GM12878 (cell line): ENCODE results near the gene PLGRKT. TPM values are rescaled to one million over a fixed set of nuclear protein-coding genes. Genes with fewer than 3 reads are reported as not detected.

Experiments used
- BCL11A ChIP-seq: IDR thresholded peaks from 2 replicates; pipeline ENCODE4 v1.6.1; 2011; ENCODE audit warnings: low read depth, low read length
- BHLHE40 ChIP-seq, 2 experiments: fragments of 450-650 bp in 1 of 2; IDR thresholded peaks; 2 replicates each; pipeline ENCODE4 v1.6.1; 2011 to 2017; ENCODE audit warnings: low read depth in 2 of 2, borderline replicate concordance in 1 of 2, improper control_type of control experiment in 1 of 2, low read length in 1 of 2, mild to moderate bottlenecking in 1 of 2
- ELK1 ChIP-seq: IDR thresholded peaks from 2 replicates; pipeline ENCODE4 v1.6.1; 2012; ENCODE audit warnings: low read depth, low read length, improper control_type of control experiment
- ETV6 ChIP-seq, 2 experiments: fragments of 450-650 bp in 1 of 2; IDR thresholded peaks in 1 of 2; conservative IDR thresholded peaks in 1 of 2; 2 replicates each; pipeline ENCODE4 v1.6.1; 2014; ENCODE audit warnings: antibody characterized with exemption in 1 of 2, borderline replicate concordance in 1 of 2, low read depth in 1 of 2, mild to moderate bottlenecking in 1 of 2, moderate library complexity in 1 of 2
- FOXK2 ChIP-seq: fragments of 450-650 bp; IDR thresholded peaks from 2 replicates; pipeline ENCODE4 v1.6.1; 2017; ENCODE audit warnings: mild to moderate bottlenecking, moderate library complexity
- HDAC6 ChIP-seq: fragments of 200-600 bp; sonication (generic); IDR thresholded peaks from one replicate; pipeline ENCODE4 v1.8.0; 2017; ENCODE audit warnings: antibody characterized with exemption; ENCODE audit not compliant: unreplicated experiment
- MTA2 ChIP-seq: fragments of 450-650 bp; IDR thresholded peaks from 2 replicates; pipeline ENCODE4 v1.6.1; 2016; ENCODE audit warnings: low read depth, mild to moderate bottlenecking, moderate library complexity
- NFIC ChIP-seq: IDR thresholded peaks from 2 replicates; pipeline ENCODE4 v1.6.1; 2012; ENCODE audit warnings: low read depth, mild to moderate bottlenecking, inconsistent platforms, low read length, moderate library complexity
- NFYA ChIP-seq: IDR thresholded peaks from 2 replicates; pipeline ENCODE4 v1.6.1; 2011; ENCODE audit warnings: low read depth, mild to moderate bottlenecking, low read length, improper control_type of control experiment, borderline replicate concordance
- NFYB ChIP-seq: IDR thresholded peaks from 2 replicates; pipeline ENCODE4 v1.6.1; 2011; ENCODE audit warnings: low read depth, mild to moderate bottlenecking, low read length, improper control_type of control experiment, moderate library complexity; ENCODE audit not compliant: insufficient read depth
- NR2C1 ChIP-seq: fragments of 450-650 bp; IDR thresholded peaks from 2 replicates; pipeline ENCODE4 v1.6.1; 2017; ENCODE audit warnings: antibody characterized with exemption, mild to moderate bottlenecking, moderate library complexity
- NRF1 ChIP-seq: conservative IDR thresholded peaks from 2 replicates; pipeline ENCODE4 v1.6.1; 2011; ENCODE audit warnings: mild to moderate bottlenecking, low read depth, low read length, improper control_type of control experiment
- RUNX3 ChIP-seq: IDR thresholded peaks from 2 replicates; pipeline ENCODE4 v1.6.1; 2012; ENCODE audit warnings: low read length, inconsistent platforms
- SIX5 ChIP-seq: IDR thresholded peaks from 2 replicates; pipeline ENCODE4 v1.6.1; 2011; ENCODE audit warnings: mild to moderate bottlenecking, low read depth, low read length, moderate library complexity; ENCODE audit not compliant: severe bottlenecking
- SMARCA5 ChIP-seq: fragments of 450-650 bp; IDR thresholded peaks from 2 replicates; pipeline ENCODE4 v1.6.1; 2017; ENCODE audit warnings: mild to moderate bottlenecking
- STAT3 ChIP-seq: IDR thresholded peaks from 2 replicates; pipeline ENCODE4 v1.6.1; 2011; ENCODE audit warnings: low read depth, low read length, improper control_type of control experiment
- SUPT20H ChIP-seq: IDR thresholded peaks from 2 replicates; pipeline ENCODE4 v1.6.1; 2011; ENCODE audit warnings: low read depth, mild to moderate bottlenecking, low read length, moderate library complexity, borderline replicate concordance; ENCODE audit not compliant: control insufficient read depth
- TARDBP ChIP-seq: IDR thresholded peaks from 2 replicates; pipeline ENCODE4 v1.6.1; 2016; ENCODE audit warnings: borderline replicate concordance
- WRNIP1 ChIP-seq: IDR thresholded peaks from 2 replicates; pipeline ENCODE4 v1.6.1; 2011; ENCODE audit warnings: low read depth, low read length, improper control_type of control experiment, borderline replicate concordance
- ZNF274 ChIP-seq: IDR thresholded peaks from one replicate; pipeline ENCODE4 v1.8.0; 2011; ENCODE audit not compliant: insufficient read length, insufficient read depth
- polyA plus RNA-seq, 11 experiments: library from polyadenylated mRNA; depleted of rRNA in 4 of 11; unstranded in 6 of 11; stranded (reverse) in 5 of 11; fragments of >200 nt; fragmentation: Nextera tagmentation in 4 of 11; fragmentation: Illumina TruSeq in 1 of 11; extraction: Ambion mirVana in 4 of 11; extraction: Trizol in 1 of 11; gene quantifications; 1 replicate in 1 of 11; 2 replicates in 10 of 11; pipeline versions ENCODE4 v1.2.1 to v1.2.3, GENCODE V29; 2011 to 2016; ENCODE audit warnings: inconsistent platforms in 2 of 11, missing spikeins in 2 of 11, low read depth in 1 of 11
- total RNA-seq, 4 experiments: library from RNA; depleted of rRNA in 3 of 4; stranded (reverse); fragments of >200 nt in 3 of 4; fragmentation: Illumina TruSeq in 1 of 4; extraction: Trizol in 1 of 4; gene quantifications; 2 replicates each; pipeline versions ENCODE4 v1.2.1 to v1.2.3, GENCODE V29; 2013 to 2021
- TF ChIP-seq, protein P1 (sequence below): fragments of 450-650 bp; IDR thresholded peaks from 2 replicates; pipeline ENCODE4 v1.6.1; 2017; ENCODE audit warnings: mild to moderate bottlenecking, moderate library complexity

The PLGRKT gene
- total and polyA plus RNA-seq, 10 of the 15 experiments (the other 5 are each of a cell fraction or from before 2014, with no cell fraction given): 25.2 to 72.3 (median 38.4) TPM

DNA sequence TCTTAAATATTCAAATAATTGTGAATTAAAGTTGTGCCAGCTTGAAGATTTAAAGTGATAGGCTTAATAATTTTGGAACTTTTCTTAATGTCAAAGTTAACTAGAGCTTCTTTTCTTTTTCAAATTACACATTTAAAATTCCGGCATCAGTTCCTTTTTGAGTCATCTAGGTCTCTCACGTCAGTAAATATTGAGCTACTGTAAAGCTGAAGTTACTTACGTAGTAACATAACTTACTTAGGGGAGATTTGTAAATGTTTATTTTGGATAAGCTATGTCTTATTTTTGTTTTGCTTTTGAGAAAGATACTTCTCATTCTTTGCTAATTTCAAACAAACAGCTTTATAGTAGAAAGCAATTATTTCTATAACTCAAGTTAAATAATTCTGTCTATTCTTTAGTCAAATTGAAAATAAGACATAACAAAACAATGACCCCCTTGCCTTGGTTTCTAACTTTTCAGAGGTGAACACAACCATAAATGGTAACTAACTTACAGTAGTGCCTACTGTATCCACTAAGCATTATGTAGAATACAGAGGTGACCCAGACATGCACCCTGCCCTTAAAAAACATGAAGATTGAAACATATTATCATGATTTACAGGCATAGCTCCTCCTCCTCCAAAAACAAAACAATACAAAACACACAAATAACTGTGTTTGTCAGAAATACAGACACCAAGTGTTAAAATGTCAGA lies 42.4 kb upstream of the PLGRKT start (continued):
- no peak for TF ChIP-seq ETV6 (conservative IDR thresholded peaks at IDR 0.05 in 1 of 2, IDR thresholded peaks at IDR 0.05 in 1 of 2; ENCODE audit: borderline replicate concordance in 1 of 2, low read depth in 1 of 2)
- TF ChIP-seq SUPT20H: no peak
- no peak for TF ChIP-seq NRF1
- no peak for TF ChIP-seq STAT3
- TF ChIP-seq MTA2: peak; percentile 65; the same call in 1 of the 2 replicates
- no peak for TF ChIP-seq ZNF274
- no peak for TF ChIP-seq SMARCA5
- no peak for TF ChIP-seq SIX5
- TF ChIP-seq NFYB: no peak
- no peak; the same call in 1 of the 2 replicates for TF ChIP-seq RUNX3
- no peak for TF ChIP-seq NFYA
- no peak for TF ChIP-seq WRNIP1
- TF ChIP-seq NFIC: peak; percentile 84
- 0 out of 2 replicates have a peak, but pooled peaks have one; percentile 36 for TF ChIP-seq BCL11A
- TF ChIP-seq TARDBP: no peak
- TF ChIP-seq, protein P1, sequence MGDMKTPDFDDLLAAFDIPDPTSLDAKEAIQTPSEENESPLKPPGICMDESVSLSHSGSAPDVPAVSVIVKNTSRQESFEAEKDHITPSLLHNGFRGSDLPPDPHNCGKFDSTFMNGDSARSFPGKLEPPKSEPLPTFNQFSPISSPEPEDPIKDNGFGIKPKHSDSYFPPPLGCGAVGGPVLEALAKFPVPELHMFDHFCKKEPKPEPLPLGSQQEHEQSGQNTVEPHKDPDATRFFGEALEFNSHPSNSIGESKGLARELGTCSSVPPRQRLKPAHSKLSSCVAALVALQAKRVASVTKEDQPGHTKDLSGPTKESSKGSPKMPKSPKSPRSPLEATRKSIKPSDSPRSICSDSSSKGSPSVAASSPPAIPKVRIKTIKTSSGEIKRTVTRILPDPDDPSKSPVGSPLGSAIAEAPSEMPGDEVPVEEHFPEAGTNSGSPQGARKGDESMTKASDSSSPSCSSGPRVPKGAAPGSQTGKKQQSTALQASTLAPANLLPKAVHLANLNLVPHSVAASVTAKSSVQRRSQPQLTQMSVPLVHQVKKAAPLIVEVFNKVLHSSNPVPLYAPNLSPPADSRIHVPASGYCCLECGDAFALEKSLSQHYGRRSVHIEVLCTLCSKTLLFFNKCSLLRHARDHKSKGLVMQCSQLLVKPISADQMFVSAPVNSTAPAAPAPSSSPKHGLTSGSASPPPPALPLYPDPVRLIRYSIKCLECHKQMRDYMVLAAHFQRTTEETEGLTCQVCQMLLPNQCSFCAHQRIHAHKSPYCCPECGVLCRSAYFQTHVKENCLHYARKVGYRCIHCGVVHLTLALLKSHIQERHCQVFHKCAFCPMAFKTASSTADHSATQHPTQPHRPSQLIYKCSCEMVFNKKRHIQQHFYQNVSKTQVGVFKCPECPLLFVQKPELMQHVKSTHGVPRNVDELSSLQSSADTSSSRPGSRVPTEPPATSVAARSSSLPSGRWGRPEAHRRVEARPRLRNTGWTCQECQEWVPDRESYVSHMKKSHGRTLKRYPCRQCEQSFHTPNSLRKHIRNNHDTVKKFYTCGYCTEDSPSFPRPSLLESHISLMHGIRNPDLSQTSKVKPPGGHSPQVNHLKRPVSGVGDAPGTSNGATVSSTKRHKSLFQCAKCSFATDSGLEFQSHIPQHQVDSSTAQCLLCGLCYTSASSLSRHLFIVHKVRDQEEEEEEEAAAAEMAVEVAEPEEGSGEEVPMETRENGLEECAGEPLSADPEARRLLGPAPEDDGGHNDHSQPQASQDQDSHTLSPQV: peak; percentile 44; the same call in 1 of the 2 replicates
- no peak for TF ChIP-seq BHLHE40 (IDR thresholded peaks at IDR 0.05; ENCODE audit: borderline replicate concordance in 1 of 2, low read depth in 2 of 2, low read length in 1 of 2)
- TF ChIP-seq ELK1: no peak
- TF ChIP-seq NR2C1: no peak
- no peak for TF ChIP-seq FOXK2
- TF ChIP-seq HDAC6: no peak
